Measurements from ENCODE around the gene C17orf50. TPM values are rescaled to one million over a fixed set of nuclear protein-coding genes. Genes with fewer than 3 reads are reported as not detected.
"Not testable (repeated sequence)": the region's sequence is repeated elsewhere in the genome, so short reads cannot be mapped to it uniquely, and the experiment has no call there.

The C17orf50 gene
- total and polyA plus RNA-seq, 4 donors, result 0.68 to 1.6 TPM; not detected in 2

DNA sequence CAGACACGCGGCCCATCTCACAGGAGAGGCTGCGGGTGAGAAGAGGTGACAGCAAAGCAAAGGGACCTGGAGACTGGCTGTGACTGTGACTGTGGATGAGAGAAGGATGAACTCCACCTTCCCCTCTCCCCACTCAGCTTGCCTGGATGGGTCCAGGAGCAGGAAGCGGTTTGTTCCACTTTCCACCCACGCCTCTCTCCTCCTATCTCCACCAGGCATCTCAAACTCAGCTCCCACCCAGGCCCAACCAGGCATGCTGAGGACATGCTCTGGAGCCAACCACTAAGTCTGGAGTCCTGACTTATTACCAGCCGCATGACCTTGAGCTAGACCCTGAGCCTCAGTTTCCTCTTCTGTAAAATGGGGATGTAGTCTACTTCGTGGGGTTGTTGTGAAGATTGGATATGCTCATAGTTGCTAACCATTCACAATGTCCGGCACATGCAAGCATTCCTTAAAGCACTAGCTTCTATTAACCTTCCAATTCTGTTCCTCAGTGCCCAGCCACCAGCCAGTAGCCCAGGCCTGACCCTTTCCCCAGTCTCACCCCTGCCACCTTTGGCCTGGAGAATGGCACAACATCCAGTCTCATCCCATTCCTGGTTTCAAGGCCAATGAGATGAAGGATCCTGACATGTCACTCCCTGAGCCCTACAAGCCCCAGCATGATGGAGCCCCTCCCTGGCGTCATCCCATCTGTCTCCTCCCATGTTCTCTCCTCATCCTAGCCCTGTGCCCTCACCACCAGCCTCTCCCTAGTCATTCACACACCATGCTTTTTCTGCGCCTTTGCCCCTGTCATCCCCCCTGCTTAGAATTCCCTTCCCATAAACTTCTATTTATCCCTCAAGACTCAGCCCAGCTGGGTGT is 9.9 kb upstream of the C17orf50 start:
- 87% methylated on average over 5 of the region's 10 CpGs for WGBS (ENCODE audit: insufficient coverage)
- no peaks in the 10 kb centered on the region for H3K9me3 ChIP-seq (ENCODE audit: control insufficient read depth, insufficient read depth, low read length)
- no peaks in the 10 kb centered on the region for H3K36me3 ChIP-seq (ENCODE audit: control insufficient read depth, insufficient read depth, low read length)
- peaks cover 19% of the 10 kb centered on the region for H3K27me3 ChIP-seq (ENCODE audit: control insufficient read depth, insufficient read depth, low read length)
- DNase-seq (ENCODE audit: low read depth in 4 of 6, low spot score in 6 of 6), result no peak
- no peak overlapping the region for H3K27ac ChIP-seq (ENCODE audit: low read depth, low read length)
- H3K4me3 ChIP-seq (ENCODE audit: low read depth, low read length), result no peak overlapping the region
- H3K4me1 ChIP-seq (ENCODE audit: control insufficient read depth, insufficient read depth, low read length), result peaks cover 46% of the 10 kb centered on the region

DNA sequence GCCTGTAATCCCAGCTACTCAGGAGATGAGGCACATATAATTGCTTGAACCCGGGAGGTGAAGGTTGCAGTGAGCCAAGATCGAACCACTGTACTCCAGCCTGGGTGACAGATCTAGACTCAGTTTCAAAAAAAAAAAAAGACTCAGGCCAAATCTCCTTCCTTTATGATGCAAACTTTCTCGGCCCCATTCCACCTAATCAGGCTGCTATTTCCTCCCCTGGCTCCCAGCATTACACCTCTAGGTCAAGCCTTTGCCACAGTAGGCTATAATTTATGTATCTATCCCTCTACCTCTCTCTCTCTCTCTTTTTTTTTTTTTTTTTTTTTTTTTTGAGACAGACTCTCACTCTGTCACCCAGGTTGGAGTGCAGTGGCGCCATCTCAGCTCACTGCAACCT is 9.1 kb upstream of the C17orf50 start:
- not testable (repeated sequence) for H3K4me3 ChIP-seq (ENCODE audit: low read depth, low read length); DNase-seq (ENCODE audit: low read depth in 4 of 6, low spot score in 6 of 6); H3K36me3 ChIP-seq (ENCODE audit: control insufficient read depth, insufficient read depth, low read length); H3K9me3 ChIP-seq (ENCODE audit: control insufficient read depth, insufficient read depth, low read length); H3K27ac ChIP-seq (ENCODE audit: low read depth, low read length)
- WGBS (ENCODE audit: insufficient coverage), result 88% methylated on average over 1 of the region's 4 CpGs
- peaks cover 46% of the 10 kb centered on the region for H3K4me1 ChIP-seq (ENCODE audit: control insufficient read depth, insufficient read depth, low read length)
- peaks cover 19% of the 10 kb centered on the region for H3K27me3 ChIP-seq (ENCODE audit: control insufficient read depth, insufficient read depth, low read length)

DNA sequence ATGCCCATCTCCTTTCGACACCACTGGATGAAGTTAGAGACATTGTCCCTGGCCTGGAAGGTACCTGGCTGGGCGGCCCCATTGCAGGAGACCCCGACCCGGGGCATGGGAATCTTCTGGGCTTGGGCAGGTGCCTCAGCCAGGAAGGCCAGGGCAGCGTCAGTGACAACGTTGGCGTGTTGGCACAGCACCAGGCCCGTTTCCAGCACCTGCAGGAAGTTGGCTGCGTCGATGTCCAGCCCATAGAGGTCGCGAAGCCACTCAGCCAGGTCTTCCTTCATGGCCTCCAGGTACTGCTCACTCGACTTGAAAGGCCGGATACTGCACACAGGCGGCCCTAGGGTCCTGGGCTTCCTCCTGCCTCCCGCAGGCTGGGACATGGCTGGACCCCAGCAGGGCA is 8.2 kb upstream of the C17orf50 start:
- Histone ChIP-seq H3K4me1 (ENCODE audit: control insufficient read depth, insufficient read depth, low read length) (peaks cover 41% of the 10 kb centered on the region), H3K27ac (ENCODE audit: low read depth, low read length) (no peak overlapping the region), H3K36me3 (ENCODE audit: control insufficient read depth, insufficient read depth, low read length) (no peaks in the 10 kb centered on the region), H3K9me3 (ENCODE audit: control insufficient read depth, insufficient read depth, low read length) (no peaks in the 10 kb centered on the region), H3K4me3 (ENCODE audit: low read depth, low read length) (no peak overlapping the region), H3K27me3 (ENCODE audit: control insufficient read depth, insufficient read depth, low read length) (peaks cover 19% of the 10 kb centered on the region)
- DNase-seq (ENCODE audit: low read depth in 4 of 6, low spot score in 6 of 6), result no peak
- WGBS (ENCODE audit: insufficient coverage), result 72% methylated on average over 16 of the region's 16 CpGs

DNA sequence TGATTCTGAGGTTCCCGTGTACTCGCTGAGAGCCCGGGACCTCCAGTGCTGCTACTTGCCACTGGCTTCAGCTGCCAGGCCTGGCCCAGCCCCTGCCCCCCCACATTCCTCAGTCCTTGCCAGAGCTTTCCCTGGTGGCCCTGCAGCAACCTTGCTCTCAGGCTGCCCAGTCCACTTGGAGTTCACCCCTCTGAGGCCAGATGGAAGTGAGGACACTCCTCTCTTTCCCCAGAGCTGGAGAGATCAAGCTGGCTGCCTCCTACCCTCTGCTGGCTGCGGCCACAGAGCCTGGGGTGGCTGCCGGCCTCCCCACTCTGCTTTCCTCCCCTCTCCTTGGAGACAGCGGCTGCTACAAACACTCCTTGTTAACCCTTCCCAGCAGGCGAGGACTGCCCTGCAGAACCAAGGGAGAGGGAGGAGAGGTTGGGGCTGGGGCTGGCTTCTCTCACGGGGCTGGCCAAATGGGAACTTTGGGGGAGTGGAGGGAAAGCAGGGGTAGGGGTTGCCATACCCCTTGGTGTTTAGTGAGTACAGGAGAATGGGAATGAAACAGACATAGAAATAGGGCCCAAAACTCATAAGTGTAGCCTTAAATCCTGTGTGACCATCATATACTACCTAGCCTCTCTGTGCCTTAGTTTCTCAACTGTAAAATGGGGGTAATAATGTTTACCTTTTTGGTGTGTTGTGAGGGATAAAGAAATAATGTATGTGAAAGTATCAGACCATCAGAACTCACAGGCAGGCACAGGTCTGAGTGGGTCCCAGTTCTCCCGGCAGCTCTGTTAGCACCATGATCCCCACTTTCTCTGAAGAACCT is 7.5 kb upstream of the C17orf50 start, which contains the start of gene GAS2L2:
Gene GAS2L2, minus strand, starts transcription at position 295 of the 820 bp plus-strand sequence. CDS start 389 bp downstream, outside the sequence.
- Histone ChIP-seq H3K27me3 (ENCODE audit: control insufficient read depth, insufficient read depth, low read length) (peaks cover 19% of the 10 kb centered on the region), H3K4me3 (ENCODE audit: low read depth, low read length) (no peak within 1 kb of the TSS), H3K36me3 (ENCODE audit: control insufficient read depth, insufficient read depth, low read length) (no peaks in the 10 kb centered on the region), H3K27ac (ENCODE audit: low read depth, low read length) (no peak within 1 kb of the TSS), H3K4me1 (ENCODE audit: control insufficient read depth, insufficient read depth, low read length) (peaks cover 34% of the 10 kb centered on the region), H3K9me3 (ENCODE audit: control insufficient read depth, insufficient read depth, low read length) (no peaks in the 10 kb centered on the region)
- peak in 1 of 6 donors; percentile 45 for DNase-seq (ENCODE audit: low read depth in 4 of 6, low spot score in 6 of 6)
- WGBS (ENCODE audit: insufficient coverage), result 21% methylated on average over 6 of the region's 9 CpGs

DNA sequence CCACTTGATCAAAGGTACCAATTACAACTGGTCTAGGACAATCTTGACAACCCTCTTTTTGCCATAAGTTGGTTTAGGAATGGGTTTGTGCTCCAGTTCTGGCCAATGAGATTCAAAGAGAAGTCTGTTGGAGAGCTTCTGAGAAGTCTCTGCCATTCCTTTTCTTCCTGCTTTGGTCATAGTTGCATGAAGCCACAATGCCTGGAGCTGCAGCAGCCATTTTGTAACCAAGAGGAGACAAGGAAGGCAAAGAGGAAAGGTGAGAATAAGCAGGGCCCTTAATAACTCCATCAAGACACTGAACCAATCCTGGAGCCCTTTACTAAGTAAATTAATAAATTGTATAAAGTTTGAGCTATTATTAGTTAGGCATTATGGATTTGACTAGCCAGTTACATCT is 3.4 kb upstream of the C17orf50 start:
- no peaks in the 10 kb centered on the region for H3K9me3 ChIP-seq (ENCODE audit: control insufficient read depth, insufficient read depth, low read length)
- H3K27me3 ChIP-seq (ENCODE audit: control insufficient read depth, insufficient read depth, low read length), result no peaks in the 10 kb centered on the region
- no peaks in the 10 kb centered on the region for H3K36me3 ChIP-seq (ENCODE audit: control insufficient read depth, insufficient read depth, low read length)
- DNase-seq (ENCODE audit: low read depth in 4 of 6, low spot score in 6 of 6), result no peak
- no peak overlapping the region for H3K27ac ChIP-seq (ENCODE audit: low read depth, low read length)
- peaks cover 11% of the 10 kb centered on the region for H3K4me1 ChIP-seq (ENCODE audit: control insufficient read depth, insufficient read depth, low read length)
- no peak overlapping the region for H3K4me3 ChIP-seq (ENCODE audit: low read depth, low read length)

DNA sequence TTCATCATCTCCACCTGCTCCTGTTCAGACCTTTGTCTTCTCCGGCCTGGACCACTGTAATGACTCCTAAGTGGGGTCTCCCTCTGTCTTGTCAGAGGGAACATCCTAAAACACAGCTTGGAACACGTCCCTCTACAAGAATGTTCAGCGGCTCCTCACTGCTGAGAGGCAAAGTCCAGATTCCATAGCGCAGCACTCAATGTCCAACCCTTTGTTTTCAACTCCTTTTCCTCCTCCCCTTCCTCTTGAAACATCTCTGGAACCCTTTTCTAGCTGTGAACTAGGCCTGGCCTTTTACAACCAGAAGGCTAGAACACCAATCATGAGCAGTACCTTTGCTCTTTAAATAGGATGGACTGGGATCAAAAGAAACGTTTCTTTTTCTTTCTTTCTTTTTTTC is 914 bp downstream of the C17orf50 start:
- H3K27ac ChIP-seq (ENCODE audit: low read depth, low read length), result no peak overlapping the region
- peaks cover 4% of the 10 kb centered on the region for H3K36me3 ChIP-seq (ENCODE audit: control insufficient read depth, insufficient read depth, low read length)
- no peak for DNase-seq (ENCODE audit: low read depth in 4 of 6, low spot score in 6 of 6)
- H3K4me1 ChIP-seq (ENCODE audit: control insufficient read depth, insufficient read depth, low read length), result peaks cover 29% of the 10 kb centered on the region
- no peak overlapping the region for H3K4me3 ChIP-seq (ENCODE audit: low read depth, low read length)
- H3K9me3 ChIP-seq (ENCODE audit: control insufficient read depth, insufficient read depth, low read length), result no peaks in the 10 kb centered on the region
- 91% methylated on average over 5 of the region's 5 CpGs for WGBS (ENCODE audit: insufficient coverage)
- no peaks in the 10 kb centered on the region for H3K27me3 ChIP-seq (ENCODE audit: control insufficient read depth, insufficient read depth, low read length)

DNA sequence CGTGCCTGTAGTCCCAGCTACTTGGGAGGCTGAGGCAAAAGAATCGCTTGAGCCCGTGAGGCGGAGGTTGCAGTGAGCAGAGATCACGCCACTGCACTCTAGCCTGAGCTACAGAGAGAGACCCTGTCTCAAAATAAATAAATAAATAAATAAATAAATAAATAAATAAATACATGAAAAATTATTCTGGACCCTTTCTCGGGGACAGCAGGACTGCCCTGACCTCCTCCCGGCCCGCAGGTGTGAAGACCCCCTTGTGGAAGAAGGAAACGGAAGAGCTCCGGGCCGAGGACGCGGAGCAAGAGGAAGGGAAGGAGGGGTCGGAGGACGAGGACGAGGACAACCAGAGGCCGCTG is 3.1 kb downstream of the C17orf50 start:
- Histone ChIP-seq H3K4me1 (ENCODE audit: control insufficient read depth, insufficient read depth, low read length) (peaks cover 32% of the 10 kb centered on the region), H3K9me3 (ENCODE audit: control insufficient read depth, insufficient read depth, low read length) (no peaks in the 10 kb centered on the region), H3K36me3 (ENCODE audit: control insufficient read depth, insufficient read depth, low read length) (peaks cover 9% of the 10 kb centered on the region), H3K4me3 (ENCODE audit: low read depth, low read length) (peak overlapping the region; percentile 54), H3K27me3 (ENCODE audit: control insufficient read depth, insufficient read depth, low read length) (no peaks in the 10 kb centered on the region), H3K27ac (ENCODE audit: low read depth, low read length) (no peak overlapping the region)
- WGBS (ENCODE audit: insufficient coverage), result 13% methylated on average over 12 of the region's 17 CpGs
- no peak for DNase-seq (ENCODE audit: low read depth in 4 of 6, low spot score in 6 of 6)

DNA sequence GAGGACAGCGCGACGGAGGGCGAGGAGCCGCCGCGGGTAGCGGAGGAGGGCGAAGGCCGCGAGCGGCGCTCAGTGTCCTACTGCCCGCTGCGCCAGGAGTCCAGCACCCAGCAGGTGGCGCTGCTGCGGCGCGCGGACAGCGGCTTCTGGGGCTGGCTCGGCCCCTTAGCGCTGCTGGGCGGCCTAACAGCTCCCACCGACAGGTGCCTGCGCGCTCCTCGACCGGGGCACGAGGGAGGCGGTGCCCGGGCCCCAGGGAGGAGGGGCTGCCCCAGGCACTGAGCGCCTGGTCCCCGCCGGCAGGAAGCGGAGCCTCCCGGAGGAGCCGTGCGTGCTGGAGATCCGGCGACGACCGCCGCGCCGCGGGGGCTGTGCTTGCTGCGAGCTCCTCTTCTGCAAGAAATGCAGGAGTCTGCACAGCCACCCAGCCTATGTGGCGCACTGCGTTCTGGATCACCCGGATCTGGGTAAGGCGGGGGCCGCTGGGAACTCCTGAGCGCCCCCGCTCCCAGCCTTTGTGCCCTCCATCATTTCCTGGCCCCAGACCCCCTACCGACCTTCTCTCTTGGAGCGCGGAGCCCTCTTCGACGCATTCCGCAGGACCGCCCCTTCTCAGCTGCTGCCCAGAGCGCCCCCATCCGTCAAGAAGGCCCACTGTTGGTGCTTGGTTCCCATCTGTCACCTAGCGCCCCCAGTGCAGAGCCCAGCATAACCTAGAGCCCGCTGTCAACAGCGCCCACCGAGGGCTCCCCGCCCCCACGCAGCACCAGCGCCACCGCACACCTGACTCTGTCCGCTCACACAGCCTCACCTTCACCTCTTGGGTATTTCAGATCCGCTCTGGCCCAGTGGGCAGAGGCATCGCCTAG is 3.7 kb downstream of the C17orf50 start:
- no peaks in the 10 kb centered on the region for H3K27me3 ChIP-seq (ENCODE audit: control insufficient read depth, insufficient read depth, low read length)
- WGBS (ENCODE audit: insufficient coverage), result 4% methylated on average over 75 of the region's 75 CpGs
- peak; percentile 63 to 96 (median 85) for DNase-seq (ENCODE audit: low read depth in 4 of 6, low spot score in 6 of 6)
- peaks cover 9% of the 10 kb centered on the region for H3K36me3 ChIP-seq (ENCODE audit: control insufficient read depth, insufficient read depth, low read length)
- H3K9me3 ChIP-seq (ENCODE audit: control insufficient read depth, insufficient read depth, low read length), result no peaks in the 10 kb centered on the region
- peak overlapping the region; percentile 61 for H3K27ac ChIP-seq (ENCODE audit: low read depth, low read length)
- H3K4me3 ChIP-seq (ENCODE audit: low read depth, low read length), result peak overlapping the region; percentile 54
- peaks cover 32% of the 10 kb centered on the region for H3K4me1 ChIP-seq (ENCODE audit: control insufficient read depth, insufficient read depth, low read length)

DNA sequence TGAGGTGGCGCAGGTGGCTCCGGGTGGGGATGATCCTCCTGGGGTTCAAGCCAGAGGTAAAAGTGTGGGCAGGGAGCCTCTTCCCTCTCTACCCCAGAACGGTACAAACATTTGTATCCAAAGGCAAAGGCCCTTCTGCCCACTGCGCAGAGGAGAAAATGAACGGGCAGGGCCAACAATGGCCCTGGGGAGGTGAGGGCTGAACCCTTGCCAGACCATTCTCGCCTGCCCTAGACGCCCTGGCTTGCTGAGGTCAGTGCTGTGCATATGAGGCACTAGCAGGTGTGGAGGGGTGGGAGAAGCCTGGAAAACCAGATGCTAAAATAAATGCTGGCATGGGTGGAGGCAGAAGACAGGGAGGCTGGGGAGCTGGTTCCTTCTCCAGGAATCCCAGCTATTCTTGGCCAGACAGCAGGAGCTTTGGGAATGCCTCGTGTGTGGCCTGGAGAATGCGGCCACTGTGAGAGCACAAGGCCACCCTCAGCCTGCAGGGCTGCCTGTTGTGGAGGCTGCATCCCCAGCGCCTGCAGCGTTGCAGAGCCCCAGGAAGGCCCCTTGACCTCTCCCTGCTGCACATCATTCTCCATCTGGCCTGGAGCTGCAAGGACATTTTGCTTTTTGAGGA is 4.5 kb downstream of the C17orf50 start:
- 64% methylated on average over 7 of the region's 11 CpGs for WGBS (ENCODE audit: insufficient coverage)
- DNase-seq (ENCODE audit: low read depth in 4 of 6, low spot score in 6 of 6), result no peak
- H3K27ac ChIP-seq (ENCODE audit: low read depth, low read length), result no peak overlapping the region
- H3K4me3 ChIP-seq (ENCODE audit: low read depth, low read length), result no peak overlapping the region
- H3K4me1 ChIP-seq (ENCODE audit: control insufficient read depth, insufficient read depth, low read length), result peaks cover 32% of the 10 kb centered on the region
- H3K9me3 ChIP-seq (ENCODE audit: control insufficient read depth, insufficient read depth, low read length), result no peaks in the 10 kb centered on the region
- H3K27me3 ChIP-seq (ENCODE audit: control insufficient read depth, insufficient read depth, low read length), result no peaks in the 10 kb centered on the region
- H3K36me3 ChIP-seq (ENCODE audit: control insufficient read depth, insufficient read depth, low read length), result peaks cover 9% of the 10 kb centered on the region

Data from spinal cord (tissue), 10 donors.